Cerebellar nuclear complex (tissue), 1 donor: ENCODE data around the gene ORM1.

Source experiments
- DNase-seq, 2 experiments: peaks; one replicate each; lab custom pipeline; 2025; lab: John Stamatoyannopoulos, UW

Gene ORM1

DNA sequence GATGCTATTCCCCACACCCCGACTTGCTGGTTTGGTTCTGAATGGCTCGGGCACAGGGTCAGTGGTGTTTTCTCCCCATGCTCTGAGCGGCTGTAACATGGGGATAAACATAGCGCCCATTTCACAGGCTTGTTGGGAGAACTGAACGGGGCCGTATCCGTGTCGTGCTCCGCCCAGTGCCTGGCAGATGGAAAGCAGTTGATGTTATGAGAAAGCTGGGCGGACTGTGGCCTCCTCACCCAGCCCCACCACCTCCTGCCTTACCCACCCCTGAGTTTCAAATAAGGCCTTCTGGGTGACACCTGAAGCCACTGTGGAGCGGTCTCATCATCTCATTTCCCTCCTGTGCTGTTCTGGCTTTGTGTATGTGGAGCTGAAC lies 21.3 kb downstream of the ORM1 start:
- no peak for DNase-seq

DNA sequence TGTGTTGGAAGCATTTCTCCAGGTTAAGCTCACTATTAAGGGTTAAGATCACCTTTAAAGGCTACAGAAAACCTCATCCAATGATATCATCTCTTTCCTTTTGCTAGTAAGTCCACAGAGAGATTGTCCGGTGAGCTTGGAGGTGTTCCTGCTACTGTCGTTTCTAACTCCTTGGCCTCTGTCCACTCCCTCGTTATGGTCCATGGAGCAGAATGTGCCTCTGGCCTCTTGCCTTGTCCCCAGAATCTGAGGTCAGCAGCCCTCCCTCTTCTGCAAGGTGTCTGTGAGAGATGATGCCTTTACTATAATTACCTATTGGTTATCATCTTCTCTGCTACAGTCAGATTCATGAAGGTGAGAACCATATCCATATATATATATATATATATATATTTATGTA lies 21.8 kb downstream of the ORM1 start:
- DNase-seq: no peak

DNA sequence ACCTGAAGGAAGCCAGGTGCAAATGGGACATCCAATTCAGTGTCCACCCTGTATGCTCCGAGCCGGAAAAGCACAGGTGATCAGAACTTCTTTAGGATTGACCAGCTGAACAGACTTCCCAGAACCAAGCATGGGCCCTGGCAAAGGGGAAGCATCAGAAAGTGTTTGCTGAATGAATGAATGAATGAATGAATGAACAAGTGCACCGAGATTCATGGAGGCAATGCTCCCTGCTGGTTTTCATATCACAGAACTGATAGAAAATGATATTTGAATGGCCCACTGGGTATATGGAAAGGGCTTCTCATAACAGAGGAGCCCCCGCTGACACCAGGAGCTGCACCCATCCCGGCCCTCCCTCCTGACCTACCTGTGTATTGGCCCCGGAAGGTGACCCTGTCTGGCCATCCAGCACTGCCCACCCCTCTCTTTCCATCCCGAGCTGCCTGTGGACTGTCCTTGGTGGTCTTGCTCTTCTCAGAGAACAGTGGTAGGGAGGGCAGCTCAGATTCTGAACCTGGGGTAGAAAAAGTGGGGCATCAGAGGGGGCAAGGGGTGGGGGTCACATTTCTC lies 22.7 kb downstream of the ORM1 start:
- no peak for DNase-seq

DNA sequence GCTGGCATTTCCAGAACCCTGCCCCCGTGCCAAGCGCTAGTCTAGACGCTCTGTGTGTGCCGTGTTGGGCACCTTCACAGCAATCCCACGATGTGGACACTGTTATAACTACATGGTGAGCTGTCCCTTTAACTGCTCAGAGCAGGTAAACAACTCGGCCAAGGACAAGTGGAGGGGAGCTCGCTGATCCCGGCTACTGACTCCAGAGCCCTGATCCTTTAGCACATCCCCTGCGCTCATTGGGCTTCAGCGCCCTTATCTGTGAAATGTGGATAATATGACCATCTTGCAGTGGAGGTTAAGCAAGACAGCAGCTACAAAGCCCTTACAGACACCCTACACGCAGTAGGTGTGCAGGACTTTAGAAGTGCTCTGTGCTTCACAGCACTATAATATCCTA lies 23.2 kb downstream of the ORM1 start:
- no peak for DNase-seq

DNA sequence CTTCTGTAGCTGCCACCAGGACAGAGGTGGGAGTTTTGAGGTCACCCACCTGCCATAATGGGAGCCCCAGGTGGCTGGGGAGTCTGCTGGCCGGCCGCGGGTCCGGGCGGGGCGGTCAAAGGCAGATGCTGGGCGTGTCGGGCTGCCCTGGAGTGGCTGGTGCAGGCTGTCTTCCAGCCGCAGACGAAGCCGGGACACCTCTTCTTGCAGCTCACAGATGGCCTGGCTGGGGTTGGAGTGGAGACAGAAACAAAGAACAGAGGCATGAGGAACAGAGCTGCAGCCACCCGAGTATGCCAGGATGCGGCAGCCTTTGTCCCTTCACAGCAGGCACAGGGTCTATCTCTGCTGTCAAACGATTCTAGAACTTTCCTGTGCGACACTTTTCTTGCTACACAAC lies 24.8 kb downstream of the ORM1 start:
- no peak for DNase-seq

DNA sequence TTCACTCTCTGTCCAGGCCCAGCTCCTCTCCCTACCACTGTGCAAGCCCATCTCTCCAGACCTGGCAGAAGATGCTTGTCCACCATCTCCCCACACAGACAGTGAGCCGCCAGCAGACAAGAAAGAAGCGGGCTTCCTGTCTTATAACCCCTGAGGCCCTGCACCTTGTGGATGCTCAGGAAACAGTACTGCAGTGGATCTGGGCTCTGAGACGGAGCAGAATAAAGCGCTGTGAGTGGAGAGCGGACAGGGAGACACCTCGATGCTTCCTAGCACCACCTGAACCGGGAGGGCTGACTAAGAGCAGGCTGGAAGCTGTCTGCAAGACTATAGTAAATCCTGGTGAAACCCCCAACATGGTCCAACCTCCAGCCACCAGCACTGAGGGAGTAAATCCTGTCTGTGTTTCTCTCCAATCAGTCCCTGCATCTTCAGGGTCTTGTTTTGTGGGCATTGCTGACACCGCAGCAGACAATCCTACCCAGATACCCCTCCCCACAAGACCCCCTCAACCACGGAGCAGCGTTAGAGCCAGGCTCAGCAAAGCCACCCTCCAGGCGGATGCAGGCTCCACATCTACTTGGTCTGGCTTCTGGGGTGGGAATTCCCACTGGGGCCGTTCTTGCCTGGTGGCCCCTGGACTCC lies 25.5 kb downstream of the ORM1 start:
- DNase-seq: no peak

DNA sequence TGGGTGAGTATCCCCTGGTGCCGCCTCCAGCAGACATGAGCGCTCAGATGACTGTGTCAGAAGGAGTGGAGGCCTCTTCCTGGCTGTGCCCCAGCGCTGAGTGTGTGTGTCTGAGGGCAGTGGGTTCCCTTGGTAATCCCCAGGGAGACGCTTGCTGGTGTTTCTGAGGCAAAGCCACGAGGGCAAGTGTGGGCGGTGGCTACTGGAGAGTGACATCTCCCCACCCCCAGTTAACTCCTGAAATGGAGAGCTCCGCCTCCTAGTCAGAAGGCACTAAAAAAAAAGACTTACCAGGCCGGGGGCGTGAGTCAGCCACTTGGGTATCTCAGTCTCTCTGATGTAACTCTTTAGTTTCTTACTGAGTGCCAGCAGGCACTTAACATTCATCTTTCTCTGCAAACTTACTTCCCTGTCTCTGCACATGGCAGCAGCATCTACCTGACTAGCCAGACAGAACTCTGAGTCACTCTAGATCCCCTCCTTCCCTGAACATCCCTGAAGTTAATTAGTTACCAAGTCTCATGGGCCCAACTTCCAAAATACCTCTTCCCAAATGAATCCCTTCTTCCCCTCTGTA lies 26.1 kb downstream of the ORM1 start:
- no peak for DNase-seq

DNA sequence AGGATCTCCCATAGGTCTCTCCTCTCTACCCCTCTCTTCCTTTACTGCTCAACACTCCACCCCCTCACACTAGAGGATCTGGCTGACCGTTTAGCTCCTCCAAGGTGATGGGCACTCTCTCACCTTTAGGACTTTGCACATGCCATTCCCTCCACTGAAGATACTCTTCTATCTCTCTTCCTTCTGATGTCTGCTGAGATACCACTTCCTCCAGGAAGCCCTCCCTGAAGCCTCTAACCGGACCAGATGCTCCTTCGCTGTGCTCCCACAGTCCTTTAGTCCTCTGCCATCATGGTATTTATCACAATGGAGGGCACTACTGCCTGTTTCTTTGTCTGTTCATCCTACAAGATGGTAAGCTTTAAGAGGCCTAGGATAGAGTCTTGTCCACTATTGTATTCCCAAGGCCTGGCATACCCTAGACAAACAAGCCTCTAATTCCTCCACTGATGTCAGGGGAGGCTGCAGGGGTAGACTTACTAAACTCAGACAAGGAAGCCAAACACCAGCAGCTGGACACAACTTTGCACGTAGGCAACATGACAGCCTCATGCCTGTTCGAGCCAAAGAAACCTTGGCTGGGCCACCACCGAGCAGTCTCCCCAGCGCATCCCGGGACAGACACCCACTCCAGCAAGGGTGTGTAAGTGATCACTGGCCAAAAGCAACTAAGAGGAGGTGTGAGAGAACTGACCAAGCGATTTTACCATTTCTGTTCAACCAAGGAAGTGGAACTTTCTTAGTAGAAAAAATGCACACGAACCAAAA lies 27.0 kb downstream of the ORM1 start:
- no peak for DNase-seq

DNA sequence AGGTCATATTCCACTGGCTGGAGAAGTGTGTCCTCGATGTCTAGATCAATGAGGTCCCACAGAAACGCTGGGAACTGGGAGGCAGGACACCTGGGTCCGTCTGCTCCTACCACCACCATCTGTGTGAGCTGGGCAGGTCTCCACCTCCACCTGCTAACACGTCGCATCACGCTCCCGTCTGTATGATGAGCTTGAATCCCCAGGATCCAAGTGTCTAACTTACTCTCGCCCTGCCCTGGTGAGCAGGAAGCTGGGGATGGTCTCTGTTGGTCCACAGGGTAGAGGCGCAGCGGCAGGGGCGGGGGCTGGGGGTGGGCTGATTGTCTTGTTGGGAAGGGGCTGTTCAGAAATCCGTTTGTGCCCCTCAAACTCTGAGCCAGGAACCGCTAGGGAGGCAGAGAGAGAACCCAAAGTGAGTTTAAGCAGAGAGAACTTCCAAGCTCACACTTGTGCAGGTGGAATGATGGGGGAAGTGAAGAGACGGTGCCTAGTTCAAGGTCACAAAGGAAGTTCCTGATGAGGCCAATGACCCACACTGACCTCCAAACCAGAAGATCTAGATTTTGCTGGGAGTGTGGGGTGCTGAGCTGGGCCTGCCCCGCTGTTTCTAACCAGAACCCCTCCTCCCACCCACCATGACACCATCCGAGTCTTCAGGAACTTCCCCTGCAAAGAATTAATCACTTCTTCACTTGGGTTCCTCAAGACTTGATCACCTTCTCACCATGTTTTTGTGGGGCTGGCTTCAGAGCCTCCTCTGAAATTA lies 27.9 kb downstream of the ORM1 start:
- DNase-seq: no peak

DNA sequence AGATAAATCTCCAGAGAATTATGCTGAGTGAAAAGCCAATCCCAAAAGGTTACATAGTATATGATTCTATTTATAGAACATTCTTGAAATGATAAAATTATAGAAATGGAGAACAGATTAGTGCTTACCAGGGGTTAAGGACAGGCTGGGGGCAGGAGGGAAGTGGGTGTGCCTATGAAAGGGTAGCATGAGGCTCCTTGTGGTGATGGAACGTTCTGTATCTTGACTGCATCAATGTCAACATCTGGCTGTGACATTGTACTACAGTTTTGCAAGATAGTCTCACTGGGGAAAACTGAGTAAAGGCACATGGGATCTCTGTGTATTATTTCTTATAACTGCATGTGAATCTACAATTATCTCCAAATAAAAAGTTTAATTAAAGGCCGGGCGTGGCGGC lies 29.0 kb downstream of the ORM1 start:
- DNase-seq: no peak

DNA sequence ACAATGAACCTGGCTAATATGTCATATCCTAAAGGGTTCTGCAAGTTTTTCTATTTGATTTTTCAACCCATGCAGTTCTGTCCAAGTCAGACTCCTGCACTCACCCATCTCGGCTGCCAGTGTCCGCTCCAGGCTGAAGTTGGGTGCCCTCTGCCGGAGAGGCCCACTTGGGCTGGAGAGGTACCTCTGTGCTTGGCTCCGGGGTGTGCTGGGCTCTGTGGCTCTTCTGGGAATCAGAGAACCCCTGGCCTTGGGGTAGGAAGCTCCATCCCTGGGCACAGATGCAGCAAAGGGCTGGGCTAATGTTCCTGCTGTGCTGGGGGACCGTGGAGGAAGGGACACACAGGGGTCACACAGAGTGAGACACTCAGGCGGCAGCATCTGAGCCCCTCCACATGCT lies 32.9 kb downstream of the ORM1 start:
- no peak for DNase-seq

DNA sequence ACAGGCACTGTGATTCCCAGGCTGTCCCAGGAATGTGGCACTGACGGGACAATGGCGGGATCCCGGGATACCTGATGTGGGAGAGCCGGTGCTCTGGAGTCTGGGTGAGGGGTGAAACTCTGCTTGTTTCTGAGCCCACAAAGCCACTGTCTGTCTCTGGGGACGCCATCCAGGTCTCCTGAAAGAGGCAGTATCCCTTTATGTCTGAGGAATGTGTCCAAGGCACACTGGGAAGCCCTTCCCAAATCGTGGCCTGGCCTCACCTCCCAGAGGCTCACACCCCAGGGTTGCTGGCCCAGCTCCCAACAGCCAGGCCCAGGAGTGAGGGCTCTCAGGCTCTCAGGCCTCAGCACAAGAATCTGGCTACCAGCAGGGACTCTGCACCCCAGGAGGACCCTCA lies 33.9 kb downstream of the ORM1 start:
- no peak for DNase-seq

DNA sequence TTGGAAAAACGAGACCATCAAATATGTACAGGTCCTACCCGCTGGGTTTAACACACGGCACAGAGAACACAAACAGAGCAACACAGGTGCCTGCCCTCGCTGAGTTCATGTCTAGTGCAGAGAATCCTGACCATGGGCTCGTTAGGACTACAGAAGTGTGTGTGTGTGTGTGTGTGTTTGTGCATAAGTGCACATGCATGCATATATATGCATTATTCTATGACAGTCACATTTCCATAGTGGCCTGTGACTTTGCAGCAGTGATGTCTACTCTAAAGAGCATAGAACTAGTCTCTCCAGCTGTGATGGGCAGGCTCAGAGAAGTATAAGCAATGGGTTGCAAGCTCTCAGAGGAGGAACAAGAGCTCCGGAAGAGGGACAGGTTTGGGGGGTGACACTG lies 34.5 kb downstream of the ORM1 start:
- DNase-seq: no peak

DNA sequence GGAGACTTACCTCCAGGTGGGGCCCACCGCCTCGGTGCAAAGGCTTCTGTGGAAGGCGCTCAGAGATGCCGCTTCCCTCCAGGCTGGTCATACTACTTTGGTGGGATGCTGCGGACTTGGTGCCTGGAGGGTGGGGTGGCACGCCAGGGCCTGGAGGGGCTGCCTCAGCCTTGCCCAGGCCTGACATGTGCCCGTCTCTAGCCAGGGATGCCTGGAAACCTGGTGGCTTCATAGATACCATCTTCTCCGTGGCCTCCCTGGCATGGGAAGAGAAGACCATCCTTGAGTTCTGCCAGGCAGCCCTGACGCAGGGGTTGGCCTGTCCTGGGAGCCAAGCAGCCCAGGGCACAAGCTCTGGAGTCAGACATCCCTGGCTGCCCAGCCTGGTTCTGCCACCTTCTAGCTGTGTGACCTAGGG lies 35.0 kb downstream of the ORM1 start:
- no peak for DNase-seq

DNA sequence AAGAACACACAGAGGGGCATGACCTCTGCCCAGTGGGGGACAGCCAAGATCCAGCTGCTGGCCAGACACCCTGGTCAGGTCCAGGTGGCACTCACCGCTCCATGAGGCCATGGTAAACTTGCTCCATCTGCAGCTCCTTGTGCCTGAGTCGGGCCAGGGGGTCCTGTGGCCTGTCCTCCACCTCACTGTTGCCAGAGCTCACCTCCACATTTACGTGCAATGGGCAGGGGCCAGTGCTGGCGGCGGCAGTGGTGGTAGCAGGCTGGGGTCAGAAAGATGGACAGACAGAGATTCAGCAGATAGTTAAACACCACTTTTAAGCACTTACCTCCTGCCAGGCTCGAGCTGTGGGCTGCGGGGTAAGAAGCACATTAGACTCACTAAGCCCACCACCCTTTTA lies 36.9 kb downstream of the ORM1 start:
- DNase-seq: no peak

DNA sequence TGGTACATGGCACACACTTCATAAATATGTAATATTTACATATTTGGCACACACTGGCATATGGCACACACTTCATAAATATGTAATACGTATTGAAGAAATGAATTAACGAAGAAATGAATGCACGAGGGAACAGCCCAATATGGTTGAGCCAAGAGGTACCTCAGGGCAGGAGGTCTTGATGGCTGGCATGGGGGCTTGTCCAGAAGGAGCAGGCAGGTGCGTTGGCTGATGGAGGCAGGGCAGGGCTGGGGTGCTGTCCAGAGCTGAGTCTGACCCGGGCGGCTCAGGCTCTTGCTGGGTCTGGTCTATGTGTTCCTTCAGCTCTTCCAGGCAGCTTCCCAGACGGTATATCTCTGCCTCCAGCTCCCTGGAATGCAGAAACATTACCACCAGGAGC lies 38.6 kb downstream of the ORM1 start:
- DNase-seq: no peak

DNA sequence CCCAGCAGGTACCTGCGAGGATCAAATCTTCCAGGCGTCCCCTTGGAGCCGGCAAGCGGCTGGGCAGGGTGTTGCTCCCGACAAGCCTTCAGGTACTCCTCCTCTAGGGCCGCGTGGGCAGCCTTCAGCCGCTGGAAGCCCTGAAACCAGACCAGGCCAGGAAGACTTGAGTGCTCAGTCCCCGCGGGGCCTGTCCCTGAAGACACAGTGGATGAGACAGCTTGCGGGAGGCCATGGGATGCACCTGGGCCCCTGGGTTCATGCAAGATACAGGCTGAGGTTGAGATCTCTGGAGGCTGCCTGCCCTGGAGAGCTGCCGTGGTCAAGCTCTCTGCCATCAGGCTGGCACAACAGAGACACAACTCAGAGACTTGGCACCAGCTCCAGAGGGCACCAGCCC lies 39.5 kb downstream of the ORM1 start:
- no peak for DNase-seq

DNA sequence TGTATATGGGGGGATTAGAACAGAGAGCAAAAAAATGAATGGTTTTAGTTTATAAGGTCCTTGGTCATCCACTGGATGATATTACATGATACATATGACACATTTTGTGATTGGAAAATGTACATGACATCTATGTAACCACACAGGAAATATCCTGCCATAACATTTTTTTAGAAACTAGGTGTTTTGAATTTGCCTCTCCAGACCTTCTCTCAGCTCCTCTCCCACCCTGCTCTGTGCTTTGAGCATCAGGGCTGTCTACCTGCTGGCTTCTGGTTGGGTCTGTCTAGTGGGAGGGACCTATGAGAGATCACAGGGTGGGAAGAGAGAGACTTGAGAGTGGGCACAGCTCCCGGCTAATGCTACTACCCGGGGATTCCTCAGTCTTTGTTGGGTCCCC lies 40.5 kb downstream of the ORM1 start:
- DNase-seq: no peak

DNA sequence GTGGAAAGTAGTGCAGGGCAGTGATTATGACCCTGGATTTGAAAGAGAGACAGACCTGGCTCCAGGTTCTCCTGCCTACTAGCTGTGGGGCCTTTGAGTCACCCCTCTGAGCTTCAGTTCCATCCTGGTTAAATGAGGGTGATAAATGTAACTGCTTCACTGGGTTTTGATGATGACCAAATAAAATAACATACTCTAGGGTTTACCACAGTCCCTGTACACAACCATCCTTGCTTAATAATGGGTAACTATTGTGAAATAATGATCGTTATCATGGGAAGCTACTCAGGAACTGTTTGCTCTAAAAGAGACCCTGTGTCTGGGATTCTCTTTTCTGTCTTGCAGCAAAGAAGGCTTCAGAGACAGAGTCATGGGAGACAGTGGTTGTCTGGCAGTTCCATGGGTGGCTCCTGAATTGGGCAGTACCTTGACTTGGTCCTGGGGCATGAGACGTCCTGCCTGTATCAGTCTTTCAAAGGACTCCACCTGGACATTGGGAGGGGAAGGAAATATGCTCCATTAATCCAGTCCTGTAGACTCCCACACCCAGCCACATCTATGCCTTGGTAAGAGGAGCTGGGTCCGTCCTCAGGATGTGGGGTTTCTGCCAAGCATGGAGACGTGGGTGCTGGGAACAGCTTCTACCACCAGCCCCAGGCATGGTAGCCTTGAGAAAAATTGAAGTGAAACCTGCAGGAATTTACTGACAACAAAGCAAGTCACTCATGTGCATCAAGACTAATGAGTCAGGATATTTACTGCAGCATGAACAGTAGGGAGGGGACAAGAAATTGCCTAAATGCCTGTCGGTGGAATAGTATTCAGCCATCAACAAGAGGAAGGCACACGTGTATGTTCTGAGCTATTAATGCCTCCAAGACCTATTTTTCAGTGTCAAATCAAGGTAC lies 41.5 kb downstream of the ORM1 start:
- no peak for DNase-seq

DNA sequence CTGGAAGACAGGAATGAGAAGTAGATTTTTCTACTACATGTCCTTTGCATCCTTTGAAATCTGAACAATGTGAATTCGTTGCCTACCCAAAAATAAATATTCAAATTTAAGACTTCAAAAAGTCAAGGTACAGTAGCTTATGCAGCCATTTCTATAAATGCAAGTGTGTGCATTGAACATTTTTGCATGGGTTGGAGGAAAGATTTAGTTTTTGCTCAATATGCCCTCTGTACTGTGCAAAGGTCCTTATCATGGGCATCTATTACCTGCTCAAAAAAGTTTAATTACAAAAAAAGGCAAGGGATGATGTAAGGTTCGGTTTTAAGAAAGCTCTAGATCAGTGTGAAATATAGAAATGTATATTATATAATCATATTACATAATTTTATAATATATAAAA lies 42.3 kb downstream of the ORM1 start:
- DNase-seq: no peak

DNA sequence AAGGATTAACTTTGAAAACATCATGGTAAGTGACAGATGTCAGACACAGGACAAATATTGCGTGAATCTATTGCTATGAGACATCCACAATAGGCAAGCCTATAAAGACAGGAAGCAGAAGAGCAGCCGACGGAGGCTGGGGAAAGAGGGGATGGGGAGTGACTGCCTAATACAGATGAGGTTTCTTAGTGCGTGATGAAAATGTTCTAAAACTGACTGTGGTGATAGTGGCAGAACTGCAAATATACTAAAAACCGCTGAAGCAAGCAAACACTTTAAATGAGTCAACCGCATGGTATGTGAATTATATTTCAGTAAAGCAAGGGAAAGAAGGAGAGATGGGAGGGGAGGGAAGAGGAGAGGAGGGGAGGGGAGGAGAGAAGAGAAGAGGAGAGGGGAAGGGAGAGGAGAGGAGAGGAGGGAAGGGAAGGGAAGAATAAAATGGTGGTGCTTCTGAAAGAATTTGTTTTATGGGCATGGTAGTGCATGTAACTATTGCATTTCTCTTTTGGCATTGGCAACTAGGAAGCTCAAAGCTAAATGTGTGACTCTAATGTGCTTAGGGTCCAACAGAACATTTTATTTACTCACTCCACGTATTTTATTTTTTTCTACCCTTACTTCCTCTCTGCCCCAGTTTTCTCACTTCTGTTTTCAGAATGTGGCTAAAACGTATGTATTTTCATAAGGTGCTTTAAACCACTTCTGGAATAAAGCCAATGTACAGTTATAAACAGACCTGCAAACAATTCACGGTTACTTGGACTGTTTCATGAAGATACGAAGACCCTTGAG lies 43.6 kb downstream of the ORM1 start:
- DNase-seq: no peak
